Smooth muscle cell (in vitro differentiated cells): ENCODE measurements around the gene ORC2. TPM values are rescaled to one million over a fixed set of nuclear protein-coding genes. Genes with fewer than 3 reads are reported as not detected.
A peak's percentile ranks its signal among the peaks of the same experiment; 100 is the strongest.

ENCODE experiments used
- DNase-seq: peaks from one replicate; lab custom pipeline; 2025; ENCODE audit not compliant: unreplicated experiment; lab: John Stamatoyannopoulos, UW
- H2AFZ ChIP-seq: fragments of 200-600 bp; sonication (generic); 2 replicates; pipeline ENCODE4 v1.6.0; 2016; ENCODE audit warnings: antibody characterized with exemption, low read depth, mild to moderate bottlenecking
- H3F3A ChIP-seq: fragments of 200-600 bp; sonication (generic); 2 replicates; pipeline ENCODE4 v1.6.0; 2017; ENCODE audit warnings: antibody characterized with exemption, low read depth
- H3K27ac ChIP-seq: fragments of 200-600 bp; sonication (generic); 2 replicates; pipeline ENCODE4 v1.5.1; 2016; ENCODE audit warnings: low read depth, mild to moderate bottlenecking
- H3K27me3 ChIP-seq: fragments of 200-600 bp; sonication (generic); 2 replicates; pipeline ENCODE4 v1.6.1; 2016; ENCODE audit warnings: low read depth, mild to moderate bottlenecking
- H3K36me3 ChIP-seq: fragments of 200-600 bp; sonication (generic); 2 replicates; pipeline ENCODE4 v1.5.1; 2016; ENCODE audit warnings: low read depth
- H3K4me1 ChIP-seq: fragments of 200-600 bp; sonication (generic); 2 replicates; pipeline ENCODE4 v1.5.1; 2016; ENCODE audit warnings: low read depth
- H3K4me2 ChIP-seq: fragments of 200-600 bp; sonication (generic); 2 replicates; pipeline ENCODE4 v1.6.0; 2016; ENCODE audit warnings: mild to moderate bottlenecking
- H3K4me3 ChIP-seq: fragments of 200-600 bp; sonication (generic); 2 replicates; pipeline ENCODE4 v1.5.1; 2016; ENCODE audit warnings: mild to moderate bottlenecking
- H3K79me2 ChIP-seq: fragments of 200-600 bp; sonication (generic); 2 replicates; pipeline ENCODE4 v1.6.0; 2016; ENCODE audit warnings: low read depth, mild to moderate bottlenecking
- H3K9ac ChIP-seq: fragments of 200-600 bp; sonication (generic); 2 replicates; pipeline ENCODE4 v1.6.0; 2016; ENCODE audit warnings: low read depth
- H3K9me3 ChIP-seq: fragments of 200-600 bp; sonication (generic); replicated peaks from 2 replicates; pipeline ENCODE4 v1.5.1; 2016; ENCODE audit warnings: low read depth
- H4K20me1 ChIP-seq: fragments of 200-600 bp; sonication (generic); 2 replicates; pipeline ENCODE4 v1.6.0; 2016; ENCODE audit warnings: low read depth
- WGBS: methylation state at CpG from one replicate; pipeline ENCODE4 v1.1.7; 2016; ENCODE audit warnings: low lambda C conversion rate; 5-methylcytosine and 5-hydroxymethylcytosine counted together
- polyA plus RNA-seq: library from polyadenylated mRNA; unstranded; fragments of >200 nt; fragmentation: Nextera tagmentation; extraction: Ambion mirVana; gene quantifications from 2 replicates; pipeline ENCODE4 v1.2.1, GENCODE V29; 2016
- total RNA-seq: library from RNA; depleted of rRNA; stranded (reverse); fragments of >200 nt; gene quantifications from 2 replicates; pipeline ENCODE4 v1.2.3, GENCODE V29; 2014
- TF ChIP-seq, protein P1 (sequence below): fragments of 200-600 bp; sonication (generic); IDR thresholded peaks from 2 replicates; pipeline ENCODE4 v1.5.1; 2017; ENCODE audit warnings: borderline replicate concordance, mild to moderate bottlenecking, antibody characterized with exemption; ENCODE audit not compliant: insufficient read depth, poor library complexity, severe bottlenecking

The ORC2 gene
- total and polyA plus RNA-seq, 2 experiments from 2014 or later, result 8.3 to 11.5 TPM

DNA sequence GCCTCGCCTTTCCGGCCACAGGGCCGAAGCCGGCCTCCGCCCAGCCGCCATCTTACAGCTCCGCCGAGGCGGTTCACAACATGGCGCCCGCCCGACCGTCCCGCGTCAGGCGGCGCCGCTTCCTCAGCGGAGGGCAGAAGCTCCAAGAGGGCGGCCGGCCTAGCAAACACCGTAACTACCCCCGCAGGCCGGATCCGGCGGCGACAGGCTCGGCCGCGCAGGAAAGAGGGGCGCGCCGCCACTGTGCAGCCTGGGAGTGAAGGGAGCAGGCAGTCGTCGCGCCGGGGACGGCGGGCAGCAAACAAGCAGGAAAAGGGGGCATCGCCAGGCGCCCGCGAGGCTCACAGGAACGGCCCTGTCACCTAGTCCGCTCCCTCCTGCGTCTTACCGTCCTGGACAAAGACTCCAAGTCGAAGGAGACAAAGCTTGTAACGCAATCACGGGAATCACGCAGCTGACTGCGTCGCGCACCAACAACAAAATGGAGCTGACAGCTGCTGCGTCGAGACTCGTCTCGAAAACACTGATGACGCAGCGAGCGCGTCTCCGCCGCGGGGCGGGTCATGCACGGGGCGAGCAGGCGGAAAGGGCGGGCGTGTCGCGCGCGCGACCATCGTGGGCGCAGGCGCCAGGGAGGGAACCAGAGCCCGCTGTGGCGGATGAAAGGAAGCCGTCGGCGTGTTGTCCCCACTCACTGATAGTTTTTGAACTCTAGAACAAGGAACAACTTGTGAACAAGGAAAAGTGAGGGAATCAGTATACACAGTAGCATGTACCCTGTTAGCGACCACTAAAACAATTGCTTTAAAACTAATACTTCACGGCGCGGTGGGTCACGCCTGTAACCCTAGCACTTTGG, 99.1 kb downstream of the ORC2 start, which contains the start of gene CLK1:
CLK1 (minus strand) TSS at position 483 of the 859 bp plus-strand sequence. CDS start 2,796 bp downstream, outside the sequence.
- DNase-seq, result peak; percentile 74
- Histone ChIP-seq H3K79me2 (peaks cover 48% of the 10 kb centered on the region), H3K36me3 (peaks cover 10% of the 10 kb centered on the region), H2AFZ (peak within 1 kb of the TSS; percentile 92), H3K4me1 (peaks cover 30% of the 10 kb centered on the region), H3K9ac (peak within 1 kb of the TSS; percentile 100), H3K4me3 (peak within 1 kb of the TSS; percentile 99), H4K20me1 (peaks cover 43% of the 10 kb centered on the region), H3F3A (peaks cover 8% of the 10 kb centered on the region), H3K9me3 (no peaks in the 10 kb centered on the region), H3K27me3 (no peaks in the 10 kb centered on the region), H3K27ac (peak within 1 kb of the TSS; percentile 100), H3K4me2 (peak within 1 kb of the TSS; percentile 90)
- 2% methylated on average over 79 of the region's 89 CpGs for WGBS
- TF ChIP-seq, protein P1, sequence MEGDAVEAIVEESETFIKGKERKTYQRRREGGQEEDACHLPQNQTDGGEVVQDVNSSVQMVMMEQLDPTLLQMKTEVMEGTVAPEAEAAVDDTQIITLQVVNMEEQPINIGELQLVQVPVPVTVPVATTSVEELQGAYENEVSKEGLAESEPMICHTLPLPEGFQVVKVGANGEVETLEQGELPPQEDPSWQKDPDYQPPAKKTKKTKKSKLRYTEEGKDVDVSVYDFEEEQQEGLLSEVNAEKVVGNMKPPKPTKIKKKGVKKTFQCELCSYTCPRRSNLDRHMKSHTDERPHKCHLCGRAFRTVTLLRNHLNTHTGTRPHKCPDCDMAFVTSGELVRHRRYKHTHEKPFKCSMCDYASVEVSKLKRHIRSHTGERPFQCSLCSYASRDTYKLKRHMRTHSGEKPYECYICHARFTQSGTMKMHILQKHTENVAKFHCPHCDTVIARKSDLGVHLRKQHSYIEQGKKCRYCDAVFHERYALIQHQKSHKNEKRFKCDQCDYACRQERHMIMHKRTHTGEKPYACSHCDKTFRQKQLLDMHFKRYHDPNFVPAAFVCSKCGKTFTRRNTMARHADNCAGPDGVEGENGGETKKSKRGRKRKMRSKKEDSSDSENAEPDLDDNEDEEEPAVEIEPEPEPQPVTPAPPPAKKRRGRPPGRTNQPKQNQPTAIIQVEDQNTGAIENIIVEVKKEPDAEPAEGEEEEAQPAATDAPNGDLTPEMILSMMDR, result no peak

DNA sequence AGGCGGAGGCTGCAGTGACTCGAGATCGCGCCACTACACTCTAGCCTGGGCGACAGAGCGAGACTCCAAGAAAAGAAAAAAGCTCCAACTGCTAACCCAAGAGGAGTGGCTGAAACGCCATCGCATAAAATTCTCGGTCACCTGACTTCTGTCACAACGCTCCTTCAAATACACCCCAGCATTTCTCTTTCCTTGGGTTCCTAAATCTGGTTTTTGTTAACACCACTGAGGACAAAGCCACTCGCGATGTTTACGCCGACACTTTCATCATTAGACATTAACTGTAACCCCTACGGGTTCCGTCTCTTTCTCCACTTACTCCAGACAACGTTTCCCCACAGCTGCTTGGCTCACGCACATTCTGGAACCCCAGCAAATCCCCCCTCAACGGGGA, 99.7 kb downstream of the ORC2 start:
- H3K9ac ChIP-seq, result peak overlapping the region; percentile 100
- peak overlapping the region; percentile 100 for H3K27ac ChIP-seq
- H3K4me2 ChIP-seq, result peak overlapping the region; percentile 90
- WGBS, result 0% methylated on average over 19 of the region's 19 CpGs
- H2AFZ ChIP-seq, result peak overlapping the region; percentile 54
- H3K4me1 ChIP-seq, result peaks cover 30% of the 10 kb centered on the region
- H3K4me3 ChIP-seq, result peak overlapping the region; percentile 99
- H3F3A ChIP-seq, result peaks cover 8% of the 10 kb centered on the region
- H3K79me2 ChIP-seq, result peaks cover 55% of the 10 kb centered on the region
- H4K20me1 ChIP-seq, result peaks cover 50% of the 10 kb centered on the region
- DNase-seq, result no peak
- no peaks in the 10 kb centered on the region for H3K9me3 ChIP-seq
- TF ChIP-seq, protein P1, result no peak
- H3K27me3 ChIP-seq, result no peaks in the 10 kb centered on the region
- peaks cover 17% of the 10 kb centered on the region for H3K36me3 ChIP-seq

DNA sequence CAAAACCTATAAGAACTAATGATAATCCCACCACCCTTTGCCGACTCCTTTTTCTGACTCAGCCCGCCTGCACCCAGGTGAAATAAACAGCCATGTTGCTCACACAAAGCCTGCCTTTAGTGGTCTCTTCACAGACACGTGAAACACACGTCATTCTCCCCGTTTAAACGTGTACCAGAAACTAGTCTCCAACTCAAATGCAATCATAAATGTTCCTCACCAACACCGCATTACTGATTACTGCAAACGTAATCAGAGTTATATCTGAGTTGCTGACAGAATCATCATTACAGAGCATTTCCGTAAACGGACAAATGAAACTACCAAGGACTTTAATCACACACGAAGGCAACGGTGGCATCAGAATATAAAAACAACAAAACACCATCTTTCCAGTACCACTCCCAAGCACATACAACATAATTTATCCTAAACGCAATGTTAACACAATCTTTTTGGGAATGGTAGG, 100.9 kb downstream of the ORC2 start:
- H3K27ac ChIP-seq, result peak overlapping the region; percentile 100
- peak overlapping the region; percentile 90 for H3K4me2 ChIP-seq
- DNase-seq, result no peak
- H3F3A ChIP-seq, result peaks cover 17% of the 10 kb centered on the region
- H4K20me1 ChIP-seq, result peaks cover 62% of the 10 kb centered on the region
- H2AFZ ChIP-seq, result no peak overlapping the region
- no peaks in the 10 kb centered on the region for H3K27me3 ChIP-seq
- under 1% methylated on average over 13 of the region's 13 CpGs for WGBS
- H3K4me1 ChIP-seq, result peaks cover 30% of the 10 kb centered on the region
- H3K36me3 ChIP-seq, result peaks cover 26% of the 10 kb centered on the region
- peaks cover 67% of the 10 kb centered on the region for H3K79me2 ChIP-seq
- TF ChIP-seq, protein P1, result no peak
- H3K9me3 ChIP-seq, result no peaks in the 10 kb centered on the region
- H3K4me3 ChIP-seq, result peak overlapping the region; percentile 99
- H3K9ac ChIP-seq, result peak overlapping the region; percentile 100
